HEK293 (cell line): ENCODE data around the gene TMEM72.

Experiments
- CTCF ChIA-PET: fragments of 350-600 bp; formaldehyde crosslinking; extraction: SDS; loops from one replicate; lab custom pipeline; 2021; ENCODE audit warnings: antibody characterized with exemption; lab: Yijun Ruan, JAX
- POLR2A ChIA-PET: fragments of 300-600 bp; formaldehyde crosslinking; extraction: SDS; loops from one replicate; lab custom pipeline; 2020; ENCODE audit warnings: antibody characterized with exemption, inconsistent platforms; lab: Yijun Ruan, JAX
- H3K27ac ChIP-seq: fragments of 200-500 bp; sonication (Bioruptor generic); 2 replicates; pipeline ENCODE4 v1.5.1; 2014; ENCODE audit warnings: low read depth, low read length, control low read depth, inconsistent platforms; ENCODE audit errors: extremely low read depth
- H3K36me3 ChIP-seq, 2 experiments: fragments of 200-500 bp in 1 of 2; sonication (Bioruptor generic) in 1 of 2; 1 replicate in 1 of 2; 2 replicates in 1 of 2; pipeline ENCODE4 v1.5.1; 2014 to 2017; ENCODE audit warnings: inconsistent platforms in 2 of 2, low read length in 2 of 2; ENCODE audit not compliant: control insufficient read depth in 2 of 2, insufficient read depth in 1 of 2
- H3K4me1 ChIP-seq: fragments of 200-500 bp; sonication (Bioruptor generic); 2 replicates; pipeline ENCODE4 v1.5.1; 2014; ENCODE audit warnings: mild to moderate bottlenecking, low read length, inconsistent platforms; ENCODE audit not compliant: control insufficient read depth, insufficient read depth
- H3K4me3 ChIP-seq: 2 replicates; pipeline ENCODE4 v1.5.1; 2011; ENCODE audit warnings: low read depth, mild to moderate bottlenecking, control low read depth, low read length, moderate library complexity
- H3K9me3 ChIP-seq: fragments of 200-500 bp; sonication (Bioruptor generic); 2 replicates; pipeline ENCODE4 v1.5.1; 2014; ENCODE audit warnings: low read depth, low read length, inconsistent platforms; ENCODE audit not compliant: control insufficient read depth, insufficient read depth
- EGR2 ChIP-seq: fragments of 450-650 bp; formaldehyde crosslinking; IDR thresholded peaks from 2 replicates; pipeline ENCODE4 v1.5.1; 2016; ENCODE audit warnings: low read depth, missing biosample characterization, missing genetic modification characterization
- GLIS2 ChIP-seq: fragments of 450-650 bp; formaldehyde crosslinking; IDR thresholded peaks from 2 replicates; pipeline ENCODE4 v1.5.1; 2016; ENCODE audit warnings: missing biosample characterization, missing genetic modification characterization
- INSM2 ChIP-seq: fragments of 450-650 bp; formaldehyde crosslinking; IDR thresholded peaks from 2 replicates; pipeline ENCODE4 v1.5.1; 2016; ENCODE audit warnings: missing biosample characterization, missing genetic modification characterization
- MZF1 ChIP-seq: fragments of 450-650 bp; formaldehyde crosslinking; IDR thresholded peaks from 2 replicates; pipeline ENCODE4 v1.5.1; 2017; ENCODE audit warnings: missing biosample characterization, missing genetic modification characterization, borderline replicate concordance
- SP7 ChIP-seq: fragments of 450-650 bp; formaldehyde crosslinking; IDR thresholded peaks from 2 replicates; pipeline ENCODE4 v1.5.1; 2016; ENCODE audit warnings: missing biosample characterization, missing genetic modification characterization
- ZBTB21 ChIP-seq: fragments of 450-650 bp; formaldehyde crosslinking; IDR thresholded peaks from 2 replicates; pipeline ENCODE4 v1.5.1; 2017; ENCODE audit warnings: missing biosample characterization, missing genetic modification characterization
- ZBTB48 ChIP-seq: fragments of 450-650 bp; formaldehyde crosslinking; IDR thresholded peaks from 2 replicates; pipeline ENCODE4 v1.5.1; 2016; ENCODE audit warnings: missing biosample characterization, missing genetic modification characterization
- ZNF157 ChIP-seq: fragments of 450-650 bp; formaldehyde crosslinking; IDR thresholded peaks from 2 replicates; pipeline ENCODE4 v1.5.1; 2016; ENCODE audit warnings: missing biosample characterization, missing genetic modification characterization
- ZNF223 ChIP-seq: fragments of 450-650 bp; formaldehyde crosslinking; IDR thresholded peaks from 2 replicates; pipeline ENCODE4 v1.5.1; 2016; ENCODE audit warnings: missing biosample characterization, missing genetic modification characterization
- ZNF266 ChIP-seq: fragments of 450-650 bp; formaldehyde crosslinking; IDR thresholded peaks from 2 replicates; pipeline ENCODE4 v1.5.1; 2016; ENCODE audit warnings: missing biosample characterization, missing genetic modification characterization, low read depth
- ZNF366 ChIP-seq: fragments of 450-650 bp; formaldehyde crosslinking; conservative IDR thresholded peaks from 2 replicates; pipeline ENCODE4 v1.5.1; 2016; ENCODE audit warnings: missing biosample characterization, missing genetic modification characterization
- ZNF513 ChIP-seq: fragments of 450-650 bp; IDR thresholded peaks from 2 replicates; pipeline ENCODE4 v1.5.1; 2018; ENCODE audit warnings: missing biosample characterization, missing genetic modification characterization
- ZNF544 ChIP-seq: fragments of 450-650 bp; formaldehyde crosslinking; IDR thresholded peaks from 2 replicates; pipeline ENCODE4 v1.5.0; 2017; ENCODE audit warnings: missing biosample characterization, missing genetic modification characterization
- ZNF571 ChIP-seq: fragments of 450-650 bp; formaldehyde crosslinking; IDR thresholded peaks from 2 replicates; pipeline ENCODE4 v1.5.0; 2017; ENCODE audit warnings: missing biosample characterization, missing genetic modification characterization
- ZNF600 ChIP-seq: fragments of 450-650 bp; formaldehyde crosslinking; IDR thresholded peaks from 2 replicates; pipeline ENCODE4 v1.5.1; 2016; ENCODE audit warnings: missing biosample characterization, missing genetic modification characterization
- ZNF629 ChIP-seq: fragments of 450-650 bp; formaldehyde crosslinking; IDR thresholded peaks from 2 replicates; pipeline ENCODE4 v1.5.1; 2017; ENCODE audit warnings: missing biosample characterization, missing genetic modification characterization
- ZNF747 ChIP-seq: fragments of 450-650 bp; formaldehyde crosslinking; IDR thresholded peaks from 2 replicates; pipeline ENCODE4 v1.5.1; 2016; ENCODE audit warnings: missing biosample characterization, missing genetic modification characterization
- ZSCAN23 ChIP-seq: fragments of 450-650 bp; formaldehyde crosslinking; IDR thresholded peaks from 2 replicates; pipeline ENCODE4 v1.5.1; 2016; ENCODE audit warnings: missing biosample characterization, missing genetic modification characterization
- ZSCAN30 ChIP-seq: fragments of 450-650 bp; IDR thresholded peaks from 2 replicates; pipeline ENCODE4 v1.5.1; 2018; ENCODE audit warnings: missing biosample characterization, mild to moderate bottlenecking, missing genetic modification characterization, moderate library complexity
- TF ChIP-seq, protein P1 (sequence below): fragments of 450-650 bp; formaldehyde crosslinking; IDR thresholded peaks from 2 replicates; pipeline ENCODE4 v1.5.1; 2016; ENCODE audit warnings: missing biosample characterization, missing genetic modification characterization
- TF ChIP-seq, protein P2 (sequence below): fragments of 450-650 bp; formaldehyde crosslinking; IDR thresholded peaks from 2 replicates; pipeline ENCODE4; 2016; ENCODE audit warnings: missing biosample characterization, missing genetic modification characterization
- TF ChIP-seq, protein P3 (sequence below): fragments of 450-650 bp; formaldehyde crosslinking; IDR thresholded peaks from 2 replicates; pipeline ENCODE4 v1.5.1; 2016; ENCODE audit warnings: missing biosample characterization, missing genetic modification characterization, low read depth
- TF ChIP-seq, protein P4 (sequence below): fragments of 450-650 bp; IDR thresholded peaks from 2 replicates; pipeline ENCODE4 v1.5.1; 2018; ENCODE audit warnings: missing biosample characterization, mild to moderate bottlenecking, missing genetic modification characterization
- TF ChIP-seq, protein P5 (sequence below): IDR thresholded peaks from 2 replicates; pipeline ENCODE4 v1.6.1; 2011; ENCODE audit warnings: mild to moderate bottlenecking, low read depth, low read length, borderline replicate concordance
- TF ChIP-seq, protein P6 (sequence below): fragments of 450-650 bp; formaldehyde crosslinking; IDR thresholded peaks from 2 replicates; pipeline ENCODE4 v1.5.1; 2017; ENCODE audit warnings: missing biosample characterization, missing genetic modification characterization

TMEM72 gene

GRCh38 chr10:44978570-44979280, 67.6 kb downstream of the TMEM72 start, which contains the start of gene DEPP1:
Gene DEPP1, minus strand, starts transcription at chr10:44978809. Its CDS starts 779 bp downstream, at chr10:44978030.
- CTCF ChIA-PET, result interaction anchor here (1.5 to 2.4 kb wide), 2 partner anchors 12 to 46 kb away, joined by 5 to 10 read pairs; no protein-coding TSS in a partner anchor
- peaks cover 26% of the 10 kb centered on the region for H3K4me1 ChIP-seq
- TF ChIP-seq INSM2 (tag by site-specific recombination) (0 out of 2 replicates have a peak, but pooled peaks have one; percentile 21), ZBTB48 (tag by site-specific recombination) (peak; percentile 16; the same call in 1 of the 2 replicates), SP7 (tag by site-specific recombination) (peak; percentile 86), ZNF157 (tag by site-specific recombination) (no peak), EGR2 (tag by site-specific recombination) (peak; percentile 70; the same call in 1 of the 2 replicates), ZNF600 (peak; percentile 70; the same call in 1 of the 2 replicates), ZNF747 (tag by site-specific recombination) (no peak), ZNF366 (0 out of 2 replicates have a peak, but pooled peaks have one; percentile 14), ZNF571 (tag by site-specific recombination) (no peak), ZSCAN23 (tag by site-specific recombination) (no peak), ZNF513 (tag by site-specific recombination) (no peak), ZSCAN30 (tag by site-specific recombination) (peak; percentile 37; the same call in 1 of the 2 replicates), ZBTB21 (tag by site-specific recombination) (no peak), ZNF629 (tag by site-specific recombination) (peak; percentile 46; the same call in 1 of the 2 replicates), MZF1 (tag by site-specific recombination) (no peak), ZNF266 (tag by site-specific recombination) (no peak), ZNF223 (tag by site-specific recombination) (no peak), GLIS2 (peak; percentile 86), ZNF544 (tag by site-specific recombination) (no peak)
- TF ChIP-seq, protein P1, sequence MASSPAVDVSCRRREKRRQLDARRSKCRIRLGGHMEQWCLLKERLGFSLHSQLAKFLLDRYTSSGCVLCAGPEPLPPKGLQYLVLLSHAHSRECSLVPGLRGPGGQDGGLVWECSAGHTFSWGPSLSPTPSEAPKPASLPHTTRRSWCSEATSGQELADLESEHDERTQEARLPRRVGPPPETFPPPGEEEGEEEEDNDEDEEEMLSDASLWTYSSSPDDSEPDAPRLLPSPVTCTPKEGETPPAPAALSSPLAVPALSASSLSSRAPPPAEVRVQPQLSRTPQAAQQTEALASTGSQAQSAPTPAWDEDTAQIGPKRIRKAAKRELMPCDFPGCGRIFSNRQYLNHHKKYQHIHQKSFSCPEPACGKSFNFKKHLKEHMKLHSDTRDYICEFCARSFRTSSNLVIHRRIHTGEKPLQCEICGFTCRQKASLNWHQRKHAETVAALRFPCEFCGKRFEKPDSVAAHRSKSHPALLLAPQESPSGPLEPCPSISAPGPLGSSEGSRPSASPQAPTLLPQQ (tag by site-specific recombination), result no peak
- TF ChIP-seq, protein P2, sequence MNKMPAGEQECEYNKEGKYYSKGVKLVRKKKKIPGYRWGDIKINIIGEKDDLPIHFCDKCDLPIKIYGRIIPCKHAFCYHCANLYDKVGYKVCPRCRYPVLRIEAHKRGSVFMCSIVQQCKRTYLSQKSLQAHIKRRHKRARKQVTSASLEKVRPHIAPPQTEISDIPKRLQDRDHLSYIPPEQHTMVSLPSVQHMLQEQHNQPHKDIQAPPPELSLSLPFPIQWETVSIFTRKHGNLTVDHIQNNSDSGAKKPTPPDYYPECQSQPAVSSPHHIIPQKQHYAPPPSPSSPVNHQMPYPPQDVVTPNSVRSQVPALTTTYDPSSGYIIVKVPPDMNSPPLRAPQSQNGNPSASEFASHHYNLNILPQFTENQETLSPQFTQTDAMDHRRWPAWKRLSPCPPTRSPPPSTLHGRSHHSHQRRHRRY (tag by site-specific recombination), result no peak
- TF ChIP-seq, protein P3, sequence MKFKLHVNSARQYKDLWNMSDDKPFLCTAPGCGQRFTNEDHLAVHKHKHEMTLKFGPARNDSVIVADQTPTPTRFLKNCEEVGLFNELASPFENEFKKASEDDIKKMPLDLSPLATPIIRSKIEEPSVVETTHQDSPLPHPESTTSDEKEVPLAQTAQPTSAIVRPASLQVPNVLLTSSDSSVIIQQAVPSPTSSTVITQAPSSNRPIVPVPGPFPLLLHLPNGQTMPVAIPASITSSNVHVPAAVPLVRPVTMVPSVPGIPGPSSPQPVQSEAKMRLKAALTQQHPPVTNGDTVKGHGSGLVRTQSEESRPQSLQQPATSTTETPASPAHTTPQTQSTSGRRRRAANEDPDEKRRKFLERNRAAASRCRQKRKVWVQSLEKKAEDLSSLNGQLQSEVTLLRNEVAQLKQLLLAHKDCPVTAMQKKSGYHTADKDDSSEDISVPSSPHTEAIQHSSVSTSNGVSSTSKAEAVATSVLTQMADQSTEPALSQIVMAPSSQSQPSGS (tag by site-specific recombination), result no peak
- TF ChIP-seq, protein P4, sequence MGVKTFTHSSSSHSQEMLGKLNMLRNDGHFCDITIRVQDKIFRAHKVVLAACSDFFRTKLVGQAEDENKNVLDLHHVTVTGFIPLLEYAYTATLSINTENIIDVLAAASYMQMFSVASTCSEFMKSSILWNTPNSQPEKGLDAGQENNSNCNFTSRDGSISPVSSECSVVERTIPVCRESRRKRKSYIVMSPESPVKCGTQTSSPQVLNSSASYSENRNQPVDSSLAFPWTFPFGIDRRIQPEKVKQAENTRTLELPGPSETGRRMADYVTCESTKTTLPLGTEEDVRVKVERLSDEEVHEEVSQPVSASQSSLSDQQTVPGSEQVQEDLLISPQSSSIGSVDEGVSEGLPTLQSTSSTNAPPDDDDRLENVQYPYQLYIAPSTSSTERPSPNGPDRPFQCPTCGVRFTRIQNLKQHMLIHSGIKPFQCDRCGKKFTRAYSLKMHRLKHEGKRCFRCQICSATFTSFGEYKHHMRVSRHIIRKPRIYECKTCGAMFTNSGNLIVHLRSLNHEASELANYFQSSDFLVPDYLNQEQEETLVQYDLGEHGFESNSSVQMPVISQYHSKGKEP, result no peak
- TF ChIP-seq, protein P5, sequence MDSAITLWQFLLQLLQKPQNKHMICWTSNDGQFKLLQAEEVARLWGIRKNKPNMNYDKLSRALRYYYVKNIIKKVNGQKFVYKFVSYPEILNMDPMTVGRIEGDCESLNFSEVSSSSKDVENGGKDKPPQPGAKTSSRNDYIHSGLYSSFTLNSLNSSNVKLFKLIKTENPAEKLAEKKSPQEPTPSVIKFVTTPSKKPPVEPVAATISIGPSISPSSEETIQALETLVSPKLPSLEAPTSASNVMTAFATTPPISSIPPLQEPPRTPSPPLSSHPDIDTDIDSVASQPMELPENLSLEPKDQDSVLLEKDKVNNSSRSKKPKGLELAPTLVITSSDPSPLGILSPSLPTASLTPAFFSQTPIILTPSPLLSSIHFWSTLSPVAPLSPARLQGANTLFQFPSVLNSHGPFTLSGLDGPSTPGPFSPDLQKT, result 0 out of 2 replicates have a peak, but pooled peaks have one; percentile 48
- TF ChIP-seq, protein P6, sequence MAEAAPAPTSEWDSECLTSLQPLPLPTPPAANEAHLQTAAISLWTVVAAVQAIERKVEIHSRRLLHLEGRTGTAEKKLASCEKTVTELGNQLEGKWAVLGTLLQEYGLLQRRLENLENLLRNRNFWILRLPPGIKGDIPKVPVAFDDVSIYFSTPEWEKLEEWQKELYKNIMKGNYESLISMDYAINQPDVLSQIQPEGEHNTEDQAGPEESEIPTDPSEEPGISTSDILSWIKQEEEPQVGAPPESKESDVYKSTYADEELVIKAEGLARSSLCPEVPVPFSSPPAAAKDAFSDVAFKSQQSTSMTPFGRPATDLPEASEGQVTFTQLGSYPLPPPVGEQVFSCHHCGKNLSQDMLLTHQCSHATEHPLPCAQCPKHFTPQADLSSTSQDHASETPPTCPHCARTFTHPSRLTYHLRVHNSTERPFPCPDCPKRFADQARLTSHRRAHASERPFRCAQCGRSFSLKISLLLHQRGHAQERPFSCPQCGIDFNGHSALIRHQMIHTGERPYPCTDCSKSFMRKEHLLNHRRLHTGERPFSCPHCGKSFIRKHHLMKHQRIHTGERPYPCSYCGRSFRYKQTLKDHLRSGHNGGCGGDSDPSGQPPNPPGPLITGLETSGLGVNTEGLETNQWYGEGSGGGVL (tag by site-specific recombination), result peak; percentile 71; the same call in 1 of the 2 replicates

More at GRCh38 chr10:44978570-44979280, 67.6 kb downstream of the TMEM72 start, which contains the start of gene DEPP1:
- Histone ChIP-seq H3K4me3 (peak within 1 kb of the TSS; percentile 20), H3K9me3 (no peaks in the 10 kb centered on the region), H3K27ac (peak within 1 kb of the TSS; percentile 68), H3K36me3 (peaks cover 0 to 5% of the 10 kb centered on the region in 2 experiments; a peak in 1 of 3 replicates)
- POLR2A ChIA-PET, result interaction anchor here (0.6 to 1.3 kb wide), 17 partner anchors 8 to 1076 kb away, joined by 3 to 10 read pairs (median 4); partner anchors contain the start of gene RASSF4
